ENCODE results near the gene CCN2.

- no peak for TF ChIP-seq SP1 (IDR thresholded peaks at IDR 0.05)
- no peak for TF ChIP-seq BHLHE40 (IDR thresholded peaks at IDR 0.05; ENCODE audit: borderline replicate concordance)
- no peak for TF ChIP-seq SUZ12 (IDR thresholded peaks at IDR 0.05)
- TF ChIP-seq FOXM1 (IDR thresholded peaks at IDR 0.05; ENCODE audit: borderline replicate concordance): no peak
Measured at GRCh38 chr6:131967948-131968347, 16.8 kb upstream of the CCN2 start.

All from HEK293T (cell line).